GM12865 (cell line): ENCODE data around the gene SNN.

Source experiments
- DNase-seq: peaks from one replicate; pipeline ENCODE4 v3.0.0; 2010; ENCODE audit warnings: low read depth
- H3K4me3 ChIP-seq: 2 replicates; pipeline ENCODE4 v1.5.1; 2011; ENCODE audit warnings: mild to moderate bottlenecking, low read depth, low read length, control low read depth
- CTCF ChIP-seq: IDR thresholded peaks from 2 replicates; pipeline ENCODE4 v1.5.1; 2011; ENCODE audit warnings: low read length, control low read depth, low read depth, inconsistent platforms; ENCODE audit not compliant: insufficient read depth; ENCODE audit errors: missing control alignments

SNN gene

GRCh38 chr16:11727796-11728543 is 59.7 kb downstream of the SNN start:
- DNase-seq = peak; percentile 78
- no peak overlapping the region for H3K4me3 ChIP-seq
- TF ChIP-seq CTCF = no peak
